ENCODE measurements around the gene MTFMT. TPM values are rescaled to one million over a fixed set of nuclear protein-coding genes. Genes with fewer than 3 reads are reported as not detected.

Gene MTFMT
- total and polyA plus RNA-seq, 4 donors: 6.8 to 14.7 (median 8.4) TPM

DNA sequence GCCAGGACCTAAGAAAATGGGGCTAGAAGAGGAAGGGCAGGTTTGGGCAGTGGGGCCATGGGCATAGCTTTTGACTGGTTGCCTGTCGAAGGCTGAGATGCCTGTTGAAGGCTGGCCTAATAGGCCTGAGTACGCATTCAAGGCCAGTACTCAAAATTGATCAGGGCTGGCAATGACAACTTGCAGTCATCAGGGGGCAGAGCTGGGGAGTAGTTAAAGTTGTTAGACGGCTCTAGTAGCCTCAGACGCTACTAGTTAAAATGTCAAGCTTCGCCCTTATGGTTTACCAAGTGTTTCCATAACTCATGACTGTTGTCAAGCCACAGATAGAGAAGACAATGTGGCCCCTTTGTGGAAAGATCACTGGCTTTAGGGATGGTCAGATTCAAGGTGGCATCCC, 68.4 kb downstream of the MTFMT start:
- Histone ChIP-seq H3K36me3 (ENCODE audit: control insufficient read depth in 4 of 4, insufficient read depth in 3 of 4, low read depth in 1 of 4, low read length in 3 of 4) (peaks cover 8 to 70% (median 58%) of the 10 kb centered on the region in 4 donors), H3K27ac (ENCODE audit: low read depth in 1 of 2, low read length in 2 of 2) (no peak overlapping the region), H3K4me1 (ENCODE audit: control insufficient read depth in 4 of 4, insufficient read depth in 4 of 4, low read length in 3 of 4) (no peaks in the 10 kb centered on the region), H3K4me3 (ENCODE audit: low read depth in 1 of 3, low read length in 3 of 3) (no peak overlapping the region), H3K9ac (ENCODE audit: low read depth in 1 of 2, low read length in 2 of 2) (no peak overlapping the region), H3K9me3 (ENCODE audit: control insufficient read depth in 4 of 4, low read length in 3 of 4) (no peaks in the 10 kb centered on the region), H3K27me3 (ENCODE audit: control insufficient read depth in 4 of 4, insufficient read depth in 4 of 4, low read length in 3 of 4) (no peaks in the 10 kb centered on the region)
- 97% methylated on average over 5 of the region's 5 CpGs for WGBS
- DNase-seq (ENCODE audit: low spot score): no peak
- TF ChIP-seq JUND (IDR thresholded peaks at IDR 0.05) (no peak), CTCF (IDR thresholded peaks at IDR 0.05; ENCODE audit: low read depth, low read length, missing input control) (no peak), ZBTB33 (IDR thresholded peaks at IDR 0.05) (no peak), SP1 (IDR thresholded peaks at IDR 0.05) (no peak), RAD21 (IDR thresholded peaks at IDR 0.05) (no peak), FOXA1 (IDR thresholded peaks at IDR 0.05) (no peak), MAX (IDR thresholded peaks at IDR 0.05) (no peak), ATF3 (IDR thresholded peaks at IDR 0.05) (no peak), RXRA (IDR thresholded peaks at IDR 0.05) (no peak)

- Histone ChIP-seq H3K27ac (ENCODE audit: low read depth in 1 of 2, low read length in 2 of 2) (no peak overlapping the region), H3K9ac (ENCODE audit: low read depth in 1 of 2, low read length in 2 of 2) (no peak overlapping the region), H3K4me3 (ENCODE audit: low read depth in 1 of 3, low read length in 3 of 3) (no peak overlapping the region), H3K36me3 (ENCODE audit: control insufficient read depth in 4 of 4, insufficient read depth in 3 of 4, low read depth in 1 of 4, low read length in 3 of 4) (peaks cover 12 to 74% (median 63%) of the 10 kb centered on the region in 4 donors), H3K9me3 (ENCODE audit: control insufficient read depth in 4 of 4, low read length in 3 of 4) (no peaks in the 10 kb centered on the region), H3K27me3 (ENCODE audit: control insufficient read depth in 4 of 4, insufficient read depth in 4 of 4, low read length in 3 of 4) (no peaks in the 10 kb centered on the region), H3K4me1 (ENCODE audit: control insufficient read depth in 4 of 4, insufficient read depth in 4 of 4, low read length in 3 of 4) (no peaks in the 10 kb centered on the region)
- 98% methylated on average over 6 of the region's 6 CpGs for WGBS
- no peak for DNase-seq (ENCODE audit: low spot score)
- no peak for TF ChIP-seq FOXA1 (IDR thresholded peaks at IDR 0.05)
- TF ChIP-seq ZBTB33 (IDR thresholded peaks at IDR 0.05): no peak
- TF ChIP-seq CTCF (IDR thresholded peaks at IDR 0.05; ENCODE audit: low read depth, low read length, missing input control): no peak
- TF ChIP-seq MAX (IDR thresholded peaks at IDR 0.05): no peak
- no peak for TF ChIP-seq HNF4A (conservative IDR thresholded peaks at IDR 0.05)
- no peak for TF ChIP-seq EGR1 (IDR thresholded peaks at IDR 0.05; ENCODE audit: low read depth in 2 of 2)
- no peak for TF ChIP-seq REST (IDR thresholded peaks at IDR 0.05)
- TF ChIP-seq HNF4G (IDR thresholded peaks at IDR 0.05): no peak
- no peak for TF ChIP-seq FOXA2 (IDR thresholded peaks at IDR 0.05)
- no peak for TF ChIP-seq TAF1 (conservative IDR thresholded peaks at IDR 0.05)
- no peak for TF ChIP-seq GABPA (IDR thresholded peaks at IDR 0.05 in 1 of 2, conservative IDR thresholded peaks at IDR 0.05 in 1 of 2)
- no peak for TF ChIP-seq ATF3 (IDR thresholded peaks at IDR 0.05)
- no peak for TF ChIP-seq NR2F2 (IDR thresholded peaks at IDR 0.05)
- no peak for TF ChIP-seq JUND (IDR thresholded peaks at IDR 0.05)
- TF ChIP-seq SP1 (IDR thresholded peaks at IDR 0.05): no peak
- no peak for TF ChIP-seq YY1 (IDR thresholded peaks at IDR 0.05)
- no peak for TF ChIP-seq RAD21 (IDR thresholded peaks at IDR 0.05)
- no peak for TF ChIP-seq RXRA (IDR thresholded peaks at IDR 0.05)
Measured at GRCh38 chr15:64960153-64960552, 69.3 kb downstream of the MTFMT start.
